Neural progenitor cell (in vitro differentiated cells): Measurements from ENCODE around the gene WDR7. TPM values are rescaled to one million over a fixed set of nuclear protein-coding genes. Genes with fewer than 3 reads are reported as not detected.

Experiments
- DNase-seq: peaks from one replicate; pipeline ENCODE4 v3.0.0-alpha.2; 2016; ENCODE audit warnings: low spot score
- H2AFZ ChIP-seq: fragments of 200-600 bp; sonication (generic); replicated peaks from 2 replicates; pipeline ENCODE4 v1.6.1; 2016; ENCODE audit warnings: antibody characterized with exemption
- H3F3A ChIP-seq: fragments of 200-600 bp; sonication (generic); 2 replicates; pipeline ENCODE4 v1.6.1; 2016; ENCODE audit warnings: antibody characterized with exemption, low read depth
- H3K27ac ChIP-seq: fragments of 200-600 bp; sonication (generic); 2 replicates; pipeline ENCODE4 v1.5.1; 2016; ENCODE audit warnings: mild to moderate bottlenecking
- H3K27me3 ChIP-seq: fragments of 200-600 bp; sonication (generic); 2 replicates; pipeline ENCODE4 v1.6.1; 2016; ENCODE audit warnings: mild to moderate bottlenecking, moderate library complexity
- H3K36me3 ChIP-seq: fragments of 200-600 bp; sonication (generic); 2 replicates; pipeline ENCODE4 v1.5.1; 2016
- H3K4me1 ChIP-seq: fragments of 200-600 bp; sonication (generic); 2 replicates; pipeline ENCODE4 v1.6.1; 2016; ENCODE audit warnings: mixed run types
- H3K4me2 ChIP-seq: fragments of 200-600 bp; sonication (generic); 2 replicates; pipeline ENCODE4 v1.6.1; 2016
- H3K4me3 ChIP-seq: fragments of 200-600 bp; sonication (generic); 2 replicates; pipeline ENCODE4 v1.5.1; 2016
- H3K79me2 ChIP-seq: fragments of 200-600 bp; sonication (generic); 2 replicates; pipeline ENCODE4 v1.6.1; 2016; ENCODE audit warnings: low read depth
- H3K9ac ChIP-seq: fragments of 200-600 bp; sonication (generic); 2 replicates; pipeline ENCODE4 v1.6.1; 2016
- H3K9me3 ChIP-seq: fragments of 200-600 bp; sonication (generic); 2 replicates; pipeline ENCODE4 v1.5.1; 2016; ENCODE audit warnings: low read depth
- H4K20me1 ChIP-seq: fragments of 200-600 bp; sonication (generic); 2 replicates; pipeline ENCODE4 v1.6.1; 2016; ENCODE audit warnings: low read depth
- H3K27ac Mint-ChIP-seq: 3 replicates; pipeline ENCODE4 v1.8.0; 2021; ENCODE audit warnings: mixed read lengths
- H3K27me3 Mint-ChIP-seq: 2 replicates; pipeline ENCODE4 v1.8.0; 2022; ENCODE audit warnings: low read depth, mild to moderate bottlenecking, inconsistent platforms, moderate library complexity, mixed read lengths; ENCODE audit not compliant: insufficient read depth
- H3K36me3 Mint-ChIP-seq: 3 replicates; pipeline ENCODE4 v1.8.0; 2021; ENCODE audit warnings: mixed read lengths
- H3K4me1 Mint-ChIP-seq: 3 replicates; pipeline ENCODE4 v1.8.0; 2021; ENCODE audit warnings: mixed read lengths
- H3K4me3 Mint-ChIP-seq: 3 replicates; pipeline ENCODE4 v1.8.0; 2021; ENCODE audit warnings: mild to moderate bottlenecking, moderate library complexity, mixed read lengths
- H3K9me3 Mint-ChIP-seq: 3 replicates; pipeline ENCODE4 v1.8.0; 2020; ENCODE audit warnings: mixed read lengths
- CTCF ChIP-seq: fragments of 200-600 bp; sonication (generic); IDR thresholded peaks from 2 replicates; pipeline ENCODE4 v1.5.1; 2017; ENCODE audit warnings: antibody characterized with exemption, mild to moderate bottlenecking
- EZH2 ChIP-seq: fragments of 200-600 bp; sonication (generic); IDR thresholded peaks from 2 replicates; pipeline ENCODE4 v1.6.1; 2017; ENCODE audit warnings: antibody characterized with exemption, mild to moderate bottlenecking, moderate library complexity
- EZH2phosphoT487 ChIP-seq: fragments of 200-600 bp; sonication (generic); IDR thresholded peaks from 2 replicates; pipeline ENCODE4 v1.6.1; 2017; ENCODE audit warnings: antibody characterized with exemption
- total RNA-seq: library from RNA; depleted of rRNA; stranded (reverse); fragments of >200 nt; gene quantifications from 2 replicates; pipeline ENCODE4 v1.2.3, GENCODE V29; 2015; ENCODE audit warnings: low replicate concordance

The WDR7 gene
- total RNA-seq, 1 donor from 2014 or later = 12.3 TPM

GRCh38 chr18:57051021-57051656 is 400.0 kb downstream of the WDR7 start:
- Histone ChIP-seq H3K36me3 (no peaks in the 10 kb centered on the region), H3K9me3 (no peaks in the 10 kb centered on the region), H3K4me3 (no peak overlapping the region), H3K4me2 (no peak overlapping the region), H3K9ac (no peak overlapping the region), H3K79me2 (no peaks in the 10 kb centered on the region), H3K27ac (no peak overlapping the region), H3K27me3 (no peaks in the 10 kb centered on the region), H3F3A (peaks cover 4% of the 10 kb centered on the region), H2AFZ (no peak overlapping the region), H4K20me1 (no peaks in the 10 kb centered on the region), H3K4me1 (peaks cover 18% of the 10 kb centered on the region)
- peaks cover 3% of the 10 kb centered on the region for H3K4me1 Mint-ChIP-seq
- no peak overlapping the region for H3K4me3 Mint-ChIP-seq
- no peak for DNase-seq
- H3K36me3 Mint-ChIP-seq = peaks cover under 1% of the 10 kb centered on the region
- TF ChIP-seq CTCF (no peak), EZH2 (no peak), EZH2phosphoT487 (no peak)
- peaks cover 3% of the 10 kb centered on the region for H3K9me3 Mint-ChIP-seq
- H3K27ac Mint-ChIP-seq = no peak overlapping the region
- peaks cover 6% of the 10 kb centered on the region for H3K27me3 Mint-ChIP-seq

GRCh38 chr18:57051657-57052044 is 400.5 kb downstream of the WDR7 start:
- H3K9me3 ChIP-seq = no peaks in the 10 kb centered on the region
- H3K4me1 ChIP-seq = peaks cover 18% of the 10 kb centered on the region
- H3K4me2 ChIP-seq = no peak overlapping the region
- no peaks in the 10 kb centered on the region for H3K79me2 ChIP-seq
- Mint-ChIP-seq H3K36me3 (no peaks in the 10 kb centered on the region), H3K27ac (no peak overlapping the region), H3K4me3 (no peak overlapping the region), H3K27me3 (peaks cover 5% of the 10 kb centered on the region), H3K4me1 (peaks cover 3% of the 10 kb centered on the region), H3K9me3 (no peaks in the 10 kb centered on the region)
- H2AFZ ChIP-seq = no peak overlapping the region
- H4K20me1 ChIP-seq = no peaks in the 10 kb centered on the region
- H3K27me3 ChIP-seq = no peaks in the 10 kb centered on the region
- H3F3A ChIP-seq = peaks cover 4% of the 10 kb centered on the region
- TF ChIP-seq EZH2phosphoT487 (no peak), EZH2 (no peak), CTCF (no peak)
- H3K27ac ChIP-seq = no peak overlapping the region
- H3K36me3 ChIP-seq = no peaks in the 10 kb centered on the region
- DNase-seq = no peak
- no peak overlapping the region for H3K4me3 ChIP-seq
- H3K9ac ChIP-seq = no peak overlapping the region

DNA sequence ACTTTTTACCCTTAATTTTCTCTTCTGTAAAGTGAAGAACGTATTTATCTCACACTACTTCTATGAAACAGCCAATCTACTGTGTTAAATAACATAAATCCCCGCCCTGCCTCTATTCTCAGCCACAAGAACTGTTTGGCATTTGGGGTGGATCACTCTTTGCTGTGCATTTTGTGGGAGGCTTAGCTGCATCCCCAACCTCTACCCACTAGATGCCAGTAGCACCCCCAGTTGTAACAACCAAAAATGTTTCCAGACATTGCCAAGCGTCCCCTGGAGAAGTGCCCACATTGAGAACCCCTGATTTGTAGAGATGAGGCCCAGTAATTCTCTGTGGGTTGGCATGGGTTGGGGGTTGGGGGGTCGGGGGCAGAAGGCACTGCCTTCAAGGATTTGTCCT is 401.0 kb downstream of the WDR7 start:
- peaks cover 5% of the 10 kb centered on the region for H3K27me3 Mint-ChIP-seq
- no peak overlapping the region for H3K4me2 ChIP-seq
- no peak overlapping the region for H2AFZ ChIP-seq
- H3K9ac ChIP-seq = no peak overlapping the region
- H3K79me2 ChIP-seq = no peaks in the 10 kb centered on the region
- H3K27ac ChIP-seq = no peak overlapping the region
- H3K9me3 ChIP-seq = no peaks in the 10 kb centered on the region
- H3K4me3 ChIP-seq = no peak overlapping the region
- H3K36me3 ChIP-seq = no peaks in the 10 kb centered on the region
- H3K36me3 Mint-ChIP-seq = no peaks in the 10 kb centered on the region
- H3K27ac Mint-ChIP-seq = no peak overlapping the region
- H3K4me1 ChIP-seq = peaks cover 18% of the 10 kb centered on the region
- TF ChIP-seq CTCF (no peak), EZH2phosphoT487 (no peak), EZH2 (no peak)
- H3F3A ChIP-seq = peaks cover 4% of the 10 kb centered on the region
- H3K9me3 Mint-ChIP-seq = no peaks in the 10 kb centered on the region
- H4K20me1 ChIP-seq = no peaks in the 10 kb centered on the region
- no peaks in the 10 kb centered on the region for H3K27me3 ChIP-seq
- H3K4me3 Mint-ChIP-seq = no peak overlapping the region
- H3K4me1 Mint-ChIP-seq = peaks cover 3% of the 10 kb centered on the region
- no peak for DNase-seq
